Duodenal mucosa (tissue), 2 donors: ENCODE results near the gene PTPN18.

Experiments
- H3K27ac ChIP-seq: one replicate; pipeline ENCODE4 v1.7.0; 2013; ENCODE audit warnings: low read depth, low read length
- H3K27me3 ChIP-seq, 2 donors: one replicate each; pipeline ENCODE4 v1.7.0; 2013; ENCODE audit warnings: low read length in 2 of 2, control low read depth in 1 of 2; ENCODE audit not compliant: insufficient read depth in 2 of 2, control insufficient read depth in 1 of 2
- H3K36me3 ChIP-seq, 2 donors: one replicate each; pipeline ENCODE4 v1.7.0; 2013; ENCODE audit warnings: low read length in 2 of 2, control low read depth in 1 of 2; ENCODE audit not compliant: insufficient read depth in 2 of 2, control insufficient read depth in 1 of 2
- H3K4me1 ChIP-seq, 2 donors: one replicate each; pipeline ENCODE4 v1.7.0; 2013; ENCODE audit warnings: low read length in 2 of 2, control low read depth in 1 of 2; ENCODE audit not compliant: insufficient read depth in 2 of 2, control insufficient read depth in 1 of 2
- H3K4me3 ChIP-seq, 2 donors: one replicate each; pipeline ENCODE4 v1.7.0; 2013; ENCODE audit warnings: low read length in 2 of 2, low read depth in 1 of 2
- H3K9ac ChIP-seq, 2 donors: one replicate each; pipeline ENCODE4 v1.7.0; 2013; ENCODE audit warnings: low read length in 2 of 2, low read depth in 1 of 2
- H3K9me3 ChIP-seq, 2 donors: one replicate each; pipeline ENCODE4 v1.7.0; 2013; ENCODE audit warnings: low read length in 2 of 2, control low read depth in 1 of 2; ENCODE audit not compliant: control insufficient read depth in 1 of 2

Gene PTPN18

DNA sequence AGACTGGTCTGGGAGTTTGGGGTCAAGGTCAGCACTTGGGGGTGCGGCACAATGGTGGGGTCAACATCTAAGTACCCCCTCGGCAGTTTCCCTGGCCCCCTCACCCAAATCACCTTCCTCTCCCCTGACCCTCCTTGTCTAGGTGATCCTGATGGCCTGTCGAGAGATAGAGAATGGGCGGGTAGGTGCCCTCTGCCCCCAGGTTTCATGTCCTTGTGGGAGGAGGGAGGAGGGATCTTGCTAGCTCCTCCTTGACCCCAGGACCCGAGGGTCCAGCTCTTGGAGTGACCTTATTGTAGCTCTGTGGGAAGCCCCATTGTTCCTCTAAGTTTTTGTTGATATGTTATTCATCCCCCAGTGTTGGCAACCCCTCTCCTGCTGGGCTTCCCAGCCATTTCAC lies 3.6 kb downstream of the PTPN18 start:
- no peaks in the 10 kb centered on the region for H3K27me3 ChIP-seq
- H3K36me3 ChIP-seq, result no peaks in the 10 kb centered on the region
- H3K9me3 ChIP-seq, result no peaks in the 10 kb centered on the region
- H3K4me1 ChIP-seq, result peaks cover 8 to 9% of the 10 kb centered on the region in 2 donors
- H3K27ac ChIP-seq, result no peak overlapping the region
- H3K9ac ChIP-seq, result no peak overlapping the region
- no peak overlapping the region for H3K4me3 ChIP-seq

DNA sequence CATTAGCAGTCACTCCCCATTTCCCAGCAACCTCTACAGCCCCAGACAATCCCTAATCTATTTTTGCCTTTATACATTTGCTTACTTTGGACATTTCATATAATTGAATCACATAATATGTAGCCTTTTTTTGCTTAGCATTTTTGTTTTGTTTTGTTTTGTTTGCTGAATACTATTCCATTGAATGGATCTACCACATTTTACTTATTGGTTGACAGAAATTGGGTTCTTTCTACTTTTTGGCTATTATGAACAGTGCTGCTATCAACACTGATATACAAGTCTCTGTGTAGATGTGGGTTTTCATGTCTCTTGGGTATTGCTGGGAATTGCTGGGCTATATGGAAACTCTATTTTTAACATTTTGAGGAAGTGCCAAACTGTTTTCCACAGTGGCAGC lies 7.6 kb downstream of the PTPN18 start:
- no peaks in the 10 kb centered on the region for H3K27me3 ChIP-seq
- H3K4me1 ChIP-seq, result no peaks in the 10 kb centered on the region

DNA sequence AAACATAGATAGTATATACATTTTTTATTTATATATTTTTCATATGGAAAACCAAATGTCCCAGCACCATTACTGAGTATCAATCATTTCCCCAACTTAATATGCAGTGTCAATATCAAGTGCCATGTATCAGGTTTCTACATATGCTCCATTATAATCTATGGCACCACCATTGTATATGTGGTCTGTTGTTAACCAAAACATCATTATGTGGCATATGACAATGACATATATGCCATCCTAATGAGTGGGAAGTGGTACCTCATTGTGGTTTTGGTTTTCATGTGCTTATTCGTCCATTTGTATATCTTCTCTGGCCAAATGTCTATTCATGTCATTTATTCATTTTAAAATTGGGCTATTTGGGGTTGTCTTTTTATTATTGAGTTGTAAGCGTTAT lies 9.2 kb downstream of the PTPN18 start:
- Histone ChIP-seq H3K4me1 (peaks cover 0 to 3% of the 10 kb centered on the region in 2 donors), H3K9me3 (no peaks in the 10 kb centered on the region), H3K36me3 (no peaks in the 10 kb centered on the region), H3K27me3 (no peaks in the 10 kb centered on the region), H3K9ac (no peak overlapping the region), H3K27ac (no peak overlapping the region), H3K4me3 (no peak overlapping the region)

More for the DNA sequence above, 7.6 kb downstream of the PTPN18 start:
- no peak overlapping the region for H3K27ac ChIP-seq
- H3K4me3 ChIP-seq, result no peak overlapping the region
- no peak overlapping the region for H3K9ac ChIP-seq
- H3K9me3 ChIP-seq, result no peaks in the 10 kb centered on the region
- H3K36me3 ChIP-seq, result no peaks in the 10 kb centered on the region

DNA sequence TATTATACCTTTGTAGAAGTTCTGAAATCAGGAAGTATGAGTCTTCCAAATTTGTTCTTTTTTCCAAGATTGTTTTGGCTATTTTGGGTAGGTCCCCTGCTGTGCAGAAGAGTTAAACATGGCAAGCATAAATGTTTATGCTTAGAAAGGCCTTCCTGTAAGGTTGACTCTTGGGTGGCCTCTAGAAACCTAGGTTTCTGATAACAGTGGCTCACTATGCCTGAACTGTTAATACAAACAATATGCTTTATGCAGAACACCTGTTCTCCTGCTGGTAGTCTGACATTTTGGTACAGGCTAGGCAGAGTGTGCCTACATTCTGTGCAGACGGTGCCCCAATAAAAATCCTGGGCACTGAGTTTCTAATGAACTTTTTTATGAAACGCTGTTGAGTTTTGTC lies 10.1 kb downstream of the PTPN18 start:
- H3K9me3 ChIP-seq, result no peaks in the 10 kb centered on the region
- peaks cover 0 to 11% of the 10 kb centered on the region in 2 donors for H3K4me1 ChIP-seq
- H3K36me3 ChIP-seq, result peaks cover 3 to 5% of the 10 kb centered on the region in 2 donors
- H3K9ac ChIP-seq, result no peak overlapping the region
- H3K27ac ChIP-seq, result no peak overlapping the region
- no peaks in the 10 kb centered on the region for H3K27me3 ChIP-seq
- no peak overlapping the region for H3K4me3 ChIP-seq

DNA sequence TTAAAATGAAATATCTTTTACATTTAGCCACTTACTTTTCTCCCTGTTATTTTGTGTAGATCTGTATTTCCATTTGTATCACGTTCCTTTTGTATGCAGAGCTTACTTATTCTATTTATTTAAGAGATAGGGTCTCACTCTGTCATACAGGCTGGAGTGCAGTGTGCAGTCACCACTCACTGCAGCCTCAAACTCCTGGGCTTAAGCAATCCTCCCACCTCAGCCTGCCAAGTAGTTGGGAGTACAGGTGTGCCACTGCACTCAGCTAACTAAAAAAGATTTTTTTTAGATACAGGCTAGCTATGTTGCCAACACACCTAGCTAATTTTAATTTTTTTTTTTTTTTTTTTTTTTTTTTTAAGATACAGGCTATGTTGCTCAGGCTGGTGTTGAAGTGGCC lies 10.9 kb downstream of the PTPN18 start:
- Histone ChIP-seq H3K27ac (no peak overlapping the region), H3K4me1 (peaks cover 3 to 16% of the 10 kb centered on the region in 2 donors), H3K9ac (no peak overlapping the region), H3K9me3 (no peaks in the 10 kb centered on the region), H3K36me3 (peaks cover 3 to 5% of the 10 kb centered on the region in 2 donors), H3K4me3 (no peak overlapping the region), H3K27me3 (no peaks in the 10 kb centered on the region)

DNA sequence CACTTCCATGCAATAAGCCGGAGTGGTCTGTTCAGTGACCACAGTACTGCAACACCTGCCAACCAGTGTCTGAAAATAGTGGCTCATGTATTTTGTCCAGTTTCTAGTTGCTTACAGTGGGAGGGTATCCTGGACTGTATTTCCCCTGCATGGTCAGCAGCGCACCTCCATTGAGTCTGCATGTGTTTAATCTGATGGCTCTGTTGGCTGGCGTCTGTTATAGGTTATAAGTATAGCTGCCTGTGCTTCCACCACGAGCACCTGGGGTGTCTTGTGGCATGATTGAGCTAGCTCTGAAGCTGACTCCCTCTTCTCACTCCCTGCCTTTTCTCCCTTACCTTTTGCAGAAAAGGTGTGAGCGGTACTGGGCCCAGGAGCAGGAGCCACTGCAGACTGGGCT lies 12.9 kb downstream of the PTPN18 start:
- no peaks in the 10 kb centered on the region for H3K27me3 ChIP-seq
- no peak overlapping the region for H3K4me3 ChIP-seq
- no peaks in the 10 kb centered on the region for H3K9me3 ChIP-seq
- peaks cover 3 to 5% of the 10 kb centered on the region in 2 donors for H3K36me3 ChIP-seq
- no peak overlapping the region for H3K9ac ChIP-seq
- H3K27ac ChIP-seq, result no peak overlapping the region
- peaks cover 13 to 28% of the 10 kb centered on the region in 2 donors for H3K4me1 ChIP-seq

DNA sequence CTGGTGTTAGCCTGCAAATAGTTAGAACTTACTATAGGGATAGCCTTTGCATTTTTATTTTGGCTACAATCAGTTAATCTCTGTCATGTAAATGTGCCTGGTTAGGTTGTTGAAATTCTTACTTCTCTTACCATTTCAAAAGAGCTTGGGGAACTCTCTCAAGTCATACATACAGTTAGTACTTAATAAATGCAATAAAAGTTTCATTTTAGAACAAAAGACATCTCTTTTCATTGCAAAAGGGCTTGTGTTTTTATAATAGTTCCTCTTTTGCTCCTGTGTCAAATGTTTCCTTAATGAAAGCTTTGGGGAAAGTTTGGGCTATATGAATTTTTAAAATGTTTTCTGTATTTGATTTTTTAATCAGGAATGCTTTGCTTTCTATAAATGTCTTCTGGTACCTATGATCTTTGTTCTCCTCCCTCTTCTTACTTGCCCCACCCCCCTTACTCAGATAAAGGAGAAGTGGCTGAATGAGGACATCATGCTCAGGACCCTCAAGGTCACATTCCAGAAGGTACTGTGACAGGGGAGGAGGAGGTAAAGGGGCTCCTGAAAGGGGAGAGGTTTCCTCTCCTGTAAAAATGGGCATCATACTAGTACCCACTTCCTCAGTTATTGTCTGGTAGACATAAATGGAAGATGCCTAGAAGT lies 13.6 kb downstream of the PTPN18 start:
- Histone ChIP-seq H3K36me3 (peaks cover 3 to 5% of the 10 kb centered on the region in 2 donors), H3K9ac (no peak overlapping the region), H3K4me1 (peaks cover 13 to 30% of the 10 kb centered on the region in 2 donors), H3K27ac (no peak overlapping the region), H3K9me3 (no peaks in the 10 kb centered on the region), H3K27me3 (no peaks in the 10 kb centered on the region), H3K4me3 (no peak overlapping the region)

DNA sequence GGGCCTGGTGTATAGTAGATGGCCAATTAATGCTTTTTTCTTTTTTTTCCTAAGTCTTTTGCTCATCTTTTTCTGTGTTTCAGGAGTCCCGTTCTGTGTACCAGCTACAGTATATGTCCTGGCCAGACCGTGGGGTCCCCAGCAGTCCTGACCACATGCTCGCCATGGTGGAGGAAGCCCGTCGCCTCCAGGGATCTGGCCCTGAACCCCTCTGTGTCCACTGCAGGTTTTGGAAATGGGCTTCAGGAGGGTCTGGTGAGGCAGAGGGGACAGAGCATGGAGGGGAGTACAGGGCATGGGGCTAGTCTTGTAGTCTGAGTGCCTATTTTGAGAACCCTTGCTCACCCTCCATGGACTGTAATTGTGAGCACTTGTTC lies 14.1 kb downstream of the PTPN18 start:
- Histone ChIP-seq H3K27ac (no peak overlapping the region), H3K27me3 (no peaks in the 10 kb centered on the region), H3K4me1 (peaks cover 13 to 30% of the 10 kb centered on the region in 2 donors), H3K4me3 (no peak overlapping the region), H3K36me3 (peaks cover 3 to 5% of the 10 kb centered on the region in 2 donors), H3K9ac (no peak overlapping the region), H3K9me3 (no peaks in the 10 kb centered on the region)

DNA sequence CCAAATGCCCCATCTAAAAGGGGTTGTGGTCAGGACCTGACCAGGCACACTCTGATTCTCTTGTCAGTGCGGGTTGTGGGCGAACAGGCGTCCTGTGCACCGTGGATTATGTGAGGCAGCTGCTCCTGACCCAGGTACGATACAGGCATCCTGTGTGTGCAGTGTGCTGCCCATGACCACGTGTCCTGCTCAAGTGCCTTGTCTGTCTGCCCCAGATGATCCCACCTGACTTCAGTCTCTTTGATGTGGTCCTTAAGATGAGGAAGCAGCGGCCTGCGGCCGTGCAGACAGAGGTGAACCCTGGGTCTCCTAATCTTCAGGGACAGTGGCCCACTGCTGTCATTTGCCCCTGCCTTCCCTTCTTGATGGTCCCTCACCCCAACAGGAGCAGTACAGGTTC lies 14.6 kb downstream of the PTPN18 start:
- Histone ChIP-seq H3K27ac (no peak overlapping the region), H3K36me3 (peaks cover 3 to 5% of the 10 kb centered on the region in 2 donors), H3K4me3 (peak overlapping the region; percentile 2 to 23), H3K27me3 (no peaks in the 10 kb centered on the region), H3K4me1 (peaks cover 13 to 30% of the 10 kb centered on the region in 2 donors), H3K9ac (no peak overlapping the region), H3K9me3 (no peaks in the 10 kb centered on the region)

DNA sequence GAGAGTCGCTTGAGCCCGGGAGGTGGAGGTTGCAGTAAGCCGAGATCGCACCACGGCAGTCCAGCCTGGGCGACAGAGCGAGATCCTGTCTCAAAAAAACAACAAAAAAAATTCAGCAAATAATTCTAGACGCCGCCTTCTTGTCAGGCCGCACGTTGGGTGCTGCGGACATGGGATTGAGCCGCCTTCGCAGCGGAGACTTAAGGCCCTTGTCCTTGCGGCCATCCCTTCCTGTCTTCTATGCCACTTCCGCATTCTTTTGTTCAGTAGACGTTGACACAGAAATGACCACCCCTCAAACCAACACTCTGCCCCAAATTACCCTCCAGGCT lies 15.8 kb downstream of the PTPN18 start:
- H3K4me3 ChIP-seq, result peak overlapping the region; percentile 80 to 88

More for the DNA sequence above, 15.8 kb downstream of the PTPN18 start:
- no peaks in the 10 kb centered on the region for H3K27me3 ChIP-seq
- H3K4me1 ChIP-seq, result peaks cover 13 to 33% of the 10 kb centered on the region in 2 donors
- H3K36me3 ChIP-seq, result peaks cover 3 to 5% of the 10 kb centered on the region in 2 donors
- peak overlapping the region; percentile 65 to 74 for H3K9ac ChIP-seq
- H3K27ac ChIP-seq, result peak overlapping the region; percentile 64
- no peaks in the 10 kb centered on the region for H3K9me3 ChIP-seq
